AG04450 (cell line): ENCODE results near the gene OPN1MW. TPM values are rescaled to one million over a fixed set of nuclear protein-coding genes. Genes with fewer than 3 reads are reported as not detected.
"Not testable (repeated sequence)": the region's sequence is repeated elsewhere in the genome, so short reads cannot be mapped to it uniquely, and the experiment has no call there.

ENCODE experiments used
- CTCF ChIA-PET: fragments of 300-600, 350-600 bp; formaldehyde crosslinking; extraction: SDS; loops from one replicate; lab custom pipeline; 2022; ENCODE audit warnings: antibody characterized with exemption, inconsistent platforms; lab: Charles Lee
- POLR2A ChIA-PET: fragments of 350-600 bp; formaldehyde crosslinking; extraction: SDS; loops from one replicate; lab custom pipeline; 2021; ENCODE audit warnings: antibody characterized with exemption, inconsistent platforms; lab: Yijun Ruan, JAX
- DNase-seq: peaks from one replicate; pipeline ENCODE4 v3.0.0-alpha.2; 2011; ENCODE audit warnings: low read depth, low spot score
- H3K27ac ChIP-seq: one replicate; pipeline ENCODE4 v1.5.1; 2012; ENCODE audit warnings: low read depth, low read length, control low read depth
- H3K27me3 ChIP-seq: one replicate; pipeline ENCODE4 v1.6.0; 2012; ENCODE audit warnings: low read length; ENCODE audit not compliant: control insufficient read depth, insufficient read depth
- H3K4me3 ChIP-seq: 2 replicates; pipeline ENCODE4 v1.5.1; 2011; ENCODE audit warnings: mild to moderate bottlenecking, low read depth, low read length, control low read depth
- H3K9me3 ChIP-seq: 2 replicates; pipeline ENCODE4 v1.5.1; 2012; ENCODE audit warnings: low read length; ENCODE audit not compliant: control insufficient read depth, insufficient read depth
- polyA plus RNA-seq: library from polyadenylated mRNA; depleted of rRNA; stranded (reverse); fragments of >200 nt; gene quantifications from 2 replicates; pipeline ENCODE4 v1.2.3, GENCODE V29; 2011
- TF ChIP-seq, protein P1 (sequence below): IDR thresholded peaks from 2 replicates; pipeline ENCODE4 v1.5.1; 2011; ENCODE audit warnings: low read depth, low read length, control low read depth, inconsistent platforms

OPN1MW gene
- polyA plus RNA-seq, 1 experiment, result not detected

DNA sequence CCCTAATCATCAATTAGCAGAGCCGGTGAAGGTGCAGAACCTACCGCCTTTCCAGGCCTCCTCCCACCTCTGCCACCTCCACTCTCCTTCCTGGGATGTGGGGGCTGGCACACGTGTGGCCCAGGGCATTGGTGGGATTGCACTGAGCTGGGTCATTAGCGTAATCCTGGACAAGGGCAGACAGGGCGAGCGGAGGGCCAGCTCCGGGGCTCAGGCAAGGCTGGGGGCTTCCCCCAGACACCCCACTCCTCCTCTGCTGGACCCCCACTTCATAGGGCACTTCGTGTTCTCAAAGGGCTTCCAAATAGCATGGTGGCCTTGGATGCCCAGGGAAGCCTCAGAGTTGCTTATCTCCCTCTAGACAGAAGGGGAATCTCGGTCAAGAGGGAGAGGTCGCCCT is 41.7 kb upstream of the OPN1MW start:
- Histone ChIP-seq H3K27me3 (peaks cover 2% of the 10 kb centered on the region), H3K27ac (no peak overlapping the region), H3K4me3 (no peak overlapping the region), H3K9me3 (no peaks in the 10 kb centered on the region)
- ChIA-PET CTCF (no interaction called here), POLR2A (no interaction called here)
- no peak for DNase-seq
- TF ChIP-seq, protein P1, sequence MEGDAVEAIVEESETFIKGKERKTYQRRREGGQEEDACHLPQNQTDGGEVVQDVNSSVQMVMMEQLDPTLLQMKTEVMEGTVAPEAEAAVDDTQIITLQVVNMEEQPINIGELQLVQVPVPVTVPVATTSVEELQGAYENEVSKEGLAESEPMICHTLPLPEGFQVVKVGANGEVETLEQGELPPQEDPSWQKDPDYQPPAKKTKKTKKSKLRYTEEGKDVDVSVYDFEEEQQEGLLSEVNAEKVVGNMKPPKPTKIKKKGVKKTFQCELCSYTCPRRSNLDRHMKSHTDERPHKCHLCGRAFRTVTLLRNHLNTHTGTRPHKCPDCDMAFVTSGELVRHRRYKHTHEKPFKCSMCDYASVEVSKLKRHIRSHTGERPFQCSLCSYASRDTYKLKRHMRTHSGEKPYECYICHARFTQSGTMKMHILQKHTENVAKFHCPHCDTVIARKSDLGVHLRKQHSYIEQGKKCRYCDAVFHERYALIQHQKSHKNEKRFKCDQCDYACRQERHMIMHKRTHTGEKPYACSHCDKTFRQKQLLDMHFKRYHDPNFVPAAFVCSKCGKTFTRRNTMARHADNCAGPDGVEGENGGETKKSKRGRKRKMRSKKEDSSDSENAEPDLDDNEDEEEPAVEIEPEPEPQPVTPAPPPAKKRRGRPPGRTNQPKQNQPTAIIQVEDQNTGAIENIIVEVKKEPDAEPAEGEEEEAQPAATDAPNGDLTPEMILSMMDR, result no peak

GRCh38 chrX:154142386-154142785 is 40.0 kb upstream of the OPN1MW start:
- TF ChIP-seq, protein P1, result no peak
- peaks cover 2% of the 10 kb centered on the region for H3K27me3 ChIP-seq
- no peak overlapping the region for H3K27ac ChIP-seq
- no peak for DNase-seq
- ChIA-PET POLR2A (no interaction called here), CTCF (no interaction called here)
- H3K4me3 ChIP-seq, result no peak overlapping the region
- no peaks in the 10 kb centered on the region for H3K9me3 ChIP-seq

- Histone ChIP-seq H3K27me3 (peaks cover 2% of the 10 kb centered on the region), H3K9me3 (no peaks in the 10 kb centered on the region), H3K27ac (no peak overlapping the region), H3K4me3 (no peak overlapping the region)
- CTCF ChIA-PET, result no interaction called here
- POLR2A ChIA-PET, result no interaction called here
- TF ChIP-seq, protein P1, result no peak
- no peak for DNase-seq
Measured at GRCh38 chrX:154142950-154143745, 39.2 kb upstream of the OPN1MW start.

DNA sequence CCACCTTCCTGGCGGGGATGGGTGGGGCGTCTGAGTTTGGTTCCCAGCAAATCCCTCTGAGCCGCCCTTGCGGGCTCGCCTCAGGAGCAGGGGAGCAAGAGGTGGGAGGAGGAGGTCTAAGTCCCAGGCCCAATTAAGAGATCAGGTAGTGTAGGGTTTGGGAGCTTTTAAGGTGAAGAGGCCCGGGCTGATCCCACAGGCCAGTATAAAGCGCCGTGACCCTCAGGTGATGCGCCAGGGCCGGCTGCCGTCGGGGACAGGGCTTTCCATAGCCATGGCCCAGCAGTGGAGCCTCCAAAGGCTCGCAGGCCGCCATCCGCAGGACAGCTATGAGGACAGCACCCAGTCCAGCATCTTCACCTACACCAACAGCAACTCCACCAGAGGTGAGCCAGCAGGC is 38.4 kb upstream of the OPN1MW start, which contains the start of gene OPN1LW:
Gene OPN1LW (plus strand): TSS at position 234 of the 400 bp plus-strand sequence. CDS start 41 bp downstream, at position 275.
- POLR2A ChIA-PET, H3K27me3 ChIP-seq, H3K4me3 ChIP-seq, CTCF ChIA-PET, H3K9me3 ChIP-seq, H3K27ac ChIP-seq, DNase-seq: not testable (repeated sequence)

DNA sequence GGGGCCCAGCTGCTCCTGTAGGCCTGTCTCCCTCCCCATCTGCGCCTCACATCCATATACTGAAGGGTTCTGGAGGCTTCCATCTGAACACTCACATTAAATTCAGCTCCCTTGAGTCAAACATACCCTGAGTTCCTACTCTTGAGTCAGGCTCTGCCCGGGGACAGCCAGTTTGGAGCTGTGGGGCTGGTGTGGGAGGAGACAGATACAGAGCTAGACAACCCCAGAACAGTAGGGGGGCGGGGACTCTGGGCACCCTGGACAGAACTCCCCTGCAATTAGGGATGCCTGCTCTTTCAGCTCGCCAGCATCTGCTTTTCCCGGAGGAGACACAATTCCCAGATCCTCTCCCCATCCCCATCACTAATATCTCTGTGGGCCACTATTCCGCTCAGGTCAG is 31.4 kb upstream of the OPN1MW start:
- POLR2A ChIA-PET, DNase-seq, H3K27ac ChIP-seq, H3K9me3 ChIP-seq, H3K27me3 ChIP-seq, CTCF ChIA-PET, H3K4me3 ChIP-seq: not testable (repeated sequence)

GRCh38 chrX:154156221-154156620 is 26.2 kb upstream of the OPN1MW start:
- H3K9me3 ChIP-seq, DNase-seq, CTCF ChIA-PET, POLR2A ChIA-PET, H3K4me3 ChIP-seq, H3K27ac ChIP-seq, H3K27me3 ChIP-seq: not testable (repeated sequence)

GRCh38 chrX:154157207-154157606 is 25.2 kb upstream of the OPN1MW start:
- POLR2A ChIA-PET, H3K9me3 ChIP-seq, CTCF ChIA-PET, DNase-seq, H3K27me3 ChIP-seq, H3K4me3 ChIP-seq, H3K27ac ChIP-seq: not testable (repeated sequence)

GRCh38 chrX:154159345-154159744 is 23.1 kb upstream of the OPN1MW start:
- H3K27ac ChIP-seq, POLR2A ChIA-PET, H3K4me3 ChIP-seq, CTCF ChIA-PET, DNase-seq, H3K9me3 ChIP-seq, H3K27me3 ChIP-seq: not testable (repeated sequence)

- H3K9me3 ChIP-seq, DNase-seq, CTCF ChIA-PET, H3K27me3 ChIP-seq, H3K27ac ChIP-seq, POLR2A ChIA-PET, H3K4me3 ChIP-seq: not testable (repeated sequence)
Measured at GRCh38 chrX:154164902-154165301, 17.5 kb upstream of the OPN1MW start.
